Ectodermal cell (in vitro differentiated cells): ENCODE measurements around the gene IGLON5.

Experiments
- H3K27ac ChIP-seq: 2 replicates; pipeline ENCODE4 v1.7.0; 2013; ENCODE audit warnings: mild to moderate bottlenecking, low read depth, low read length; ENCODE audit not compliant: insufficient read depth, poor library complexity, severe bottlenecking
- H3K27me3 ChIP-seq: 2 replicates; pipeline ENCODE4 v1.7.0; 2013; ENCODE audit warnings: mild to moderate bottlenecking, low read length; ENCODE audit not compliant: insufficient read depth, control insufficient read depth, poor library complexity, severe bottlenecking
- H3K36me3 ChIP-seq: one replicate; pipeline ENCODE4 v1.7.0; 2013; ENCODE audit warnings: low read length; ENCODE audit not compliant: control insufficient read depth, insufficient read depth
- H3K4me1 ChIP-seq: one replicate; pipeline ENCODE4 v1.7.0; 2013; ENCODE audit warnings: low read length; ENCODE audit not compliant: control insufficient read depth, insufficient read depth
- H3K4me3 ChIP-seq: 2 replicates; pipeline ENCODE4 v1.7.0; 2013; ENCODE audit warnings: low read depth, low read length, control low read depth; ENCODE audit not compliant: insufficient read depth
- H3K9me3 ChIP-seq: 2 replicates; pipeline ENCODE4 v1.7.0; 2013; ENCODE audit warnings: mild to moderate bottlenecking, low read length, moderate library complexity; ENCODE audit not compliant: control insufficient read depth
- WGBS, 2 experiments: methylation state at CpG; one replicate each; pipeline ENCODE4 v1.1.7; 2013; ENCODE audit warnings: missing lambda C conversion rate in 2 of 2; 5-methylcytosine and 5-hydroxymethylcytosine counted together

IGLON5 gene

DNA sequence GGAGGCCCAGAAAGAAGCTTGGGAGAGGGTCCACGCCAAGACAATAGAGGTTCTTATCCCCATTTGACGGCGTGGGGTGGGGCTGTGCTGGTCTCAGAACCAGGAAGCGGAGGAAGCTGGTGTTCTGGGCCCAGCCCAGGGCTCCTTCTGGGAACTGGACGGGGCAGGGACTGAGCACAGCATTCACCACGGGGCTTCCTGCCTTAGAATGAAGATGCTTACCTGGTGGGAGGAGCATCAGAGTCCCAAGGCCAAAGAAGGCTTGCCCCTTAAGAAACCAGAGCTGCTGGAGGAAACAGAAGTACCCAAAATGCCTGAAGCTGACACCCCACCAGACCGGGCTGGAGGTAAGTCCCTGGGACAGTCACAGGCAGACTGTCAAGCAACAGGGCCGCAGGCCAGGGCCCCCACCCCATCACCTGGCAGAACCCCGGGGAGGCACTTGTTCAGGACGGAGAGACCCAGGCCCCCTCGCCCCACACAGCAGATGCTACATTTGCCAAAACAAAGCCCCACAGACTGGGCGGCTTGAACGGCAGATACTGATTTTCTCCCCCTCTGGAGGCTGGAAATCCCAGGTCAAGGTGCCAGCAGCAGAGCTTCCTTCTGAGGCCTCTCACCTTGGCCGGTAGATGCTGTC lies 17.8 kb upstream of the IGLON5 start:
- H3K4me3 ChIP-seq, result no peak overlapping the region
- no peaks in the 10 kb centered on the region for H3K9me3 ChIP-seq
- H3K27me3 ChIP-seq, result peaks cover 16% of the 10 kb centered on the region
- no peaks in the 10 kb centered on the region for H3K36me3 ChIP-seq
- 60 to 62% methylated on average over 14 of the region's 14 CpGs for WGBS, 2 experiments
- peaks cover 23% of the 10 kb centered on the region for H3K4me1 ChIP-seq
- no peak overlapping the region for H3K27ac ChIP-seq

DNA sequence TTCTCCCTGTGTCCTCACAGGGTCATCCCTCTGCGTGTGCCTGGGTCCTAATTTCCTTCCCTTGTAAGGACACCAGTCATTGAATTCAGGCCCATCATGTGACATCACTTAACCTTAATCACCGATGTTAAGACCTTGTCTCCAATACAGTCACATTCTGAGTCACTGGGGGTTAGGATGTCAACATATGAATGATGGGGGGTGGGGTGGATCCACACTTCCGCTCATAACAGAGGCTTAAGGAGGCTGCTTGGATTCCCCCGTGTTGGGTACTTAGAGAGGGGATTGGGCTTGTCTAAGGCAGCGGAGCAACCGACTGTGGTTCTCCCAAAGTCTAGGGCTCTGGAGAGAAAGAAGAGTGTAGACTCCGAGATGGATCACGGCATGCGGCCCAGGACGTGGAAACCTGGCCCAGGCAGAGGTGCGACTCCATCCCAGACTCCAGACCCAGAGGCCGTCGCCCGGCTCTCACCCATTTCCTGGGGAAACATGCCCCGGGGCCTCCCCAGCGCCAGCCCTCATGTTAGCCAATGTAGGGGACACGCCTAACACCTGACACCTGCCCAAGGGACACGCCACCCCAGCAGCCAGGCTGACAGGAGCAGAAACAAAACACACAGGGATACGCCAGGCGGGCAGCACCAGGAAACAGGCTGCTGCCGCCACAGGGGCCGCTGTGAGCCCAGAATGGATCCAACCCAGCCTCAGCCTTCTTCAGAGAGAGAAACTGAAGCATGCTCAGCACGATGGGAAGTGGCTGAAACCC lies 17.1 kb upstream of the IGLON5 start:
- H3K36me3 ChIP-seq, result no peaks in the 10 kb centered on the region
- peaks cover 23% of the 10 kb centered on the region for H3K4me1 ChIP-seq
- peaks cover 16% of the 10 kb centered on the region for H3K27me3 ChIP-seq
- H3K27ac ChIP-seq, result no peak overlapping the region
- no peaks in the 10 kb centered on the region for H3K9me3 ChIP-seq
- H3K4me3 ChIP-seq, result no peak overlapping the region
- 65 to 71% methylated on average over 23 of the region's 23 CpGs for WGBS, 2 experiments

DNA sequence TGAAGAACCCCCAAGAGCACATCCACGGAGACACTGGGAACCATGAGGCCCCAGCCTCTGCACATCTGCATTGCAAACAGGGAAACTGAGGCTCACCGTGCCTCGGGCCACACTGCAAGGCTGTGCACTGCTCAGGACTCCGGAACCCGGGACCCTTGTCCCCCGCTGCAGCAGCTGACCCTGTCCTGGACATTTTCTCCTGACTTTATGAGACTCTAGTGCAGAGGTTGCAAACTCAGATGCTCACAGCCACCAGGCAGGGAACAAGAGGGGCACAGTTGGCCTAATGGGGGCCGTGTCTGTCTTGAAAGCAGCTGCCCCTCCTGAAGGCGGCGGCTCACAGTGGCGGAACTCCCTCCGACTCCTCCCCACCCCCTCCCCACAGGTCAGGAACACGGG lies 16.5 kb upstream of the IGLON5 start:
- H3K9me3 ChIP-seq, result no peaks in the 10 kb centered on the region
- H3K4me3 ChIP-seq, result no peak overlapping the region
- WGBS, 2 experiments, result 57 to 64% methylated on average over 12 of the region's 12 CpGs

DNA sequence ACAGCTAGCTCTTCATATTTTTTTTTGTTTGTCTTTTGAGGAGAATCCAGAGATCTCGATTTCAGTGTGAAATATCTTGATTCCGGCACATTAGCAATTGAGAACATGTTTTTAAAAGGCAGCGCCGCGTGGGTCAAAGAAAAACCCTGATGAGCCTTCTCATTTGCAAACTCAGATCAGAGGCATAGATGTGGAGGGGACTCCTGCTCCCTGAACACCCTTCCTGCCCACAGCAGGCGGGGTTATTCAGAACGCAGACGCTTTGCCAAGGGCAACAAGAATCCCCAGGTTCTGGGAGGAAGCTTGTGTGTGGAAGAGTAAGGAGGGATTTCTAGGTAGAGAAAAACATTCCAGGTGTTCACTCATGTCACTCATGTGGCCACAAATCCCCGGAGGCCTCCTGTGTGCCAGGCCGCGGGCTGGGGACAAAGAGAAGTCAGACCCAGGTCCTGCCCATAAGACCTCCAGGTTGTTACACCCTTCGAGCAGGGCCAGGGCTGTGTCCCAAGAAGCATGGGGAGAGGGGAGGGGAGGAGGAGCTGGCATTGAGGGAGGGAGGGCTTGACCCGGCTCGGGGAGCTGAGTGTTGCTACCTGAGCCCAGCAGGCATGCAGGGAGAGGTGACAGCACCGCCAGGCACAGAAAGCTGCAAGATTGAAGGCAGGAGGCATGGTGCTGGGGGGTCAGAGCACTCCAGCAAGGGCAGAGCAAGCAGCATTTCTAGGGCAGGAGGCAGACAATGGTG lies 15.9 kb upstream of the IGLON5 start:
- H3K4me3 ChIP-seq, result no peak overlapping the region
- no peaks in the 10 kb centered on the region for H3K36me3 ChIP-seq
- no peaks in the 10 kb centered on the region for H3K9me3 ChIP-seq
- peaks cover 16% of the 10 kb centered on the region for H3K27me3 ChIP-seq
- WGBS, 2 experiments, result 48 to 50% methylated on average over 15 of the region's 15 CpGs
- H3K27ac ChIP-seq, result no peak overlapping the region
- H3K4me1 ChIP-seq, result peaks cover 23% of the 10 kb centered on the region

More for the DNA sequence above, 16.5 kb upstream of the IGLON5 start:
- no peak overlapping the region for H3K27ac ChIP-seq
- peaks cover 23% of the 10 kb centered on the region for H3K4me1 ChIP-seq
- H3K27me3 ChIP-seq, result peaks cover 16% of the 10 kb centered on the region
- no peaks in the 10 kb centered on the region for H3K36me3 ChIP-seq

DNA sequence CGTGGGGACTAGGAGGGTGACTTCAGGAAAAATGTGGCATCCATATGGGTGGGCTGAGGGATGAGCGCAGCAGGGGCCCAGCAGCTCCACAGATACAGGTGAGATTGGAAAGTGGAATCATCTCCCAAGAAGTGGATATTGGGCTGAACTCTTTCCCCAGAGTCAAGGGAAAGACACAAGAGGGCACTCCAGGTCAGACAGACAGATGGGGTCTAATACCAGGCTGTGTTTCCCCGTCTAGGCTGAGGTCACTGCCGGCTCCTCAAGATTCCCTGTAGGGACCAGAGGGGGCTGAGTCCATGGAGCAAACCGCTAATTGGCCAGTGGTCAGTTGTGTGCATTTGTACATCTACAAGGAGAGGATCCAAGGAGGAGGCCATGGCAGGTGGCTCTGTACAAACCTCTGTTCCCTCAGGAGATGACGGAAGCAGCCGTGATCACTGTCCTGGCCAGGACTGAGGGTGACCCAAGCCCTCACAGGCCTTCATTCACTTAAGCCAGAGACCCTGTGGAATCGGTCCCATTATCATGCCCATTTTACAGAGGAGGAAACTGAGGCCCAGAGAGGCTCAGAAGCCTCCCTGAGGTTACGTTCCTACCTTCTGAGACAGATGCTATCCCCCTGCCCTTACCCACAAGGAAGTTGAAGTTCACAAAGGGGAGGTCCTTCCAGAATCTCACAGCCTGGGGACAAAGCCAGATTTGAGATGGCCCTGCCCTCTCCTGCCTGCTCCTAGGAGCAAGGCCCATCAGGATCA lies 14.9 kb upstream of the IGLON5 start:
- H3K4me1 ChIP-seq, result peaks cover 23% of the 10 kb centered on the region
- 67% methylated on average over 9 of the region's 9 CpGs for WGBS, 2 experiments
- H3K36me3 ChIP-seq, result no peaks in the 10 kb centered on the region
- no peak overlapping the region for H3K27ac ChIP-seq
- no peak overlapping the region for H3K4me3 ChIP-seq
- peaks cover 16% of the 10 kb centered on the region for H3K27me3 ChIP-seq
- H3K9me3 ChIP-seq, result no peaks in the 10 kb centered on the region

DNA sequence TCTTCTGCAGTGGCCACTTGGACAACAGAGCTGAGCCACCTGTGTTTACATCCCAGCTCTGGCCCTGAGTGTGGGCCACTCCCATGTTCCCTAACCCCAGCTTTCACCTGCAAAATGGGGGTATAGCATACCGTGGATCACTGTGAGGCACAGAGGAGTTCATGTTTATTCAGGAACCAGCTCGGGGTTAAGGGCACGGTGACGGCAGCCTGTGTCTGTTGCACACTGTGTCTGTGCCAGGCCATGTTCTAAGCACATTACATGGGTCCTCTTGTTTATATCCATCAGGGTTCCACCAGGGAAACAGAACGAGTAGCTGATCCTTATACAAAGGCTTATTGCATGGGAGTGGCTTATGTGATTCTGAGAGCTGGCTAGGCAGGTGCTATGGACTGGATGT lies 14.0 kb upstream of the IGLON5 start:
- peaks cover 16% of the 10 kb centered on the region for H3K27me3 ChIP-seq
- H3K4me3 ChIP-seq, result no peak overlapping the region
- no peaks in the 10 kb centered on the region for H3K9me3 ChIP-seq
- no peak overlapping the region for H3K27ac ChIP-seq
- WGBS, 2 experiments, result 91 to 92% methylated on average over 5 of the region's 5 CpGs
- H3K36me3 ChIP-seq, result no peaks in the 10 kb centered on the region
- peaks cover 23% of the 10 kb centered on the region for H3K4me1 ChIP-seq

DNA sequence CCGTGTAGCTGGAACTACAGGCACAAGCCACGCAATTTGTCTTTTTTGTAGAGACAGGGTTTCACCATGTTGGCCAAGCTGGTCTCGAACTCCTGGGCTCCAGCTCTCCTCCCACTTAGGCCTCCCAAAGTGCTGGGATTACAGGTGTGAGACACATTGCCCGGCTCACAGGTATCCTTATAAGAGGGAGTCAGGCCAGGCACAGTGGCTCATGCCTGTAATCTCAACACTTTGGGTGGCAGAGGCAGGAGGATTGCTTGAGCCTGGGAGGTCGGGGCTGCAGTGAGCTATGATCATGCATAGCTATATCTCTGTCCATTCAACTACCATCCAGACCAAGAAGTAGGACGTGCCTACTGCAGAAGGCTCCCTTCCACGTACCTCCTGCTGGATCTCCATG lies 10.2 kb upstream of the IGLON5 start:
- H3K27me3 ChIP-seq, result no peaks in the 10 kb centered on the region
- no peak overlapping the region for H3K4me3 ChIP-seq
- no peaks in the 10 kb centered on the region for H3K36me3 ChIP-seq
- H3K4me1 ChIP-seq, result no peaks in the 10 kb centered on the region
- WGBS, 2 experiments, result 91% methylated on average over 7 of the region's 7 CpGs
- no peak overlapping the region for H3K27ac ChIP-seq
- H3K9me3 ChIP-seq, result no peaks in the 10 kb centered on the region

DNA sequence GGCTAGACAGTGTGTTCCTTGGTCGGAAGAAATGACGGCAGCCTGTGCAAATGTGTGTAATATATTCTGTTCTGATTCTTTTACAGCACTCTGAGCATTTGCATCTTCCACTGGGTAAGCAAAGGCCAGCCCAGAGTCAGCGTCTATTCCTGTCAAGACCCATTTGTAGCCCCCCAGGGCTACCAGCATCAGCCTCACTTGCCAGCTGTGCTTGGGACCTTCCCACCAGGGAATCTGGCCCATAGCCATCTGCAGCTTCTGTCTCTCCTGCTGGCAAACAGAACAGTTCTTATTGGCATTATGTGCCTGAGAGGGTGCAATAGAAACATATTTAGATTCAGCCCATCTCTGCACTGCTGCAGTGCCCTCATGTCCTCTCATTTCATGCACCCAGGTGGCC lies 6.0 kb upstream of the IGLON5 start:
- WGBS, 2 experiments, result 93 to 94% methylated on average over 3 of the region's 3 CpGs
- H3K4me3 ChIP-seq, result no peak overlapping the region
- H3K4me1 ChIP-seq, result no peaks in the 10 kb centered on the region
- no peaks in the 10 kb centered on the region for H3K27me3 ChIP-seq
- H3K9me3 ChIP-seq, result no peaks in the 10 kb centered on the region
- H3K27ac ChIP-seq, result no peak overlapping the region
- no peaks in the 10 kb centered on the region for H3K36me3 ChIP-seq

DNA sequence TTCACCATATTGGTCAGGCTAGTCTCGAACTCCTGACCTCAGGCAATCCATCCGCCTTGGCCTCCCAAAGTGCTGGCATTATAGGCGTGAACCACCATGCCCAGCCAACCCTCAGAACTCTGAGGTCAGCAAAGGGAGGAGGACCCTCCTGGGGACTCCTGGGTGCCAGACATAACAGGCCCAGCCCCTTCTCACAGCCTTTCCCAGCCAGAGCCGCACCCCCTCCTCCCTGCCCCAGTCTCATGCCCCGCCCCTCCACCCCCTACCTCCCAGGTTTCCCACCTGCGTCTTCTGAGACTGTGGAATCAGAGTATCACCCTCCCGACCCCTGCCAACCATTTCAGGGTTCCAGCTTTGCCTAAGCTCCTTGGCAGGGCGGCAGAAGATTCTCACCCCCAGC lies 5.2 kb downstream of the IGLON5 start:
- peaks cover 4% of the 10 kb centered on the region for H3K4me1 ChIP-seq
- H3K36me3 ChIP-seq, result peaks cover 4% of the 10 kb centered on the region
- H3K27me3 ChIP-seq, result peaks cover 8% of the 10 kb centered on the region
- no peak overlapping the region for H3K4me3 ChIP-seq
- 81 to 88% methylated on average over 7 to 8 of the region's 8 CpGs for WGBS, 2 experiments
- H3K9me3 ChIP-seq, result no peaks in the 10 kb centered on the region
- no peak overlapping the region for H3K27ac ChIP-seq

DNA sequence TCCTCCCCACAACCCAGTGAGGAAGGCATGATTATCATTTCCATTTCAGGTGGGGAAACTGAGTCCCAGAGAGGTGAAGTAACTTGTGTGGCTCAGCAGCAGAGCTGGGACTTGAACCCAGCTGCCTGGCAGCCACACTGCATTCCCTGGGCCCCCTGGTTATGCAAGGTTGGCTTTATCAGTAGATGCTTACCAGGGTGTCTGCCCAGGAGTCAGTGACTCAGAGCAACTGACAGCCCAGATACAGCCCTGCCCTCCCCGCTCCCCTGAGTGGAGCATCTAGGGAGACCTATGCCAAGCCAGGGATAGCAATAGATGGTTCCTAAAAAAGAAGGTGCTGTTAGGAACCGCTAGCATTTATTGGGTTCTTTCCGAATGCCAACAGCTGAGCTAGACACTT lies 5.9 kb downstream of the IGLON5 start:
- peaks cover 4% of the 10 kb centered on the region for H3K36me3 ChIP-seq
- no peaks in the 10 kb centered on the region for H3K9me3 ChIP-seq
- H3K4me3 ChIP-seq, result no peak overlapping the region
- WGBS, 2 experiments, result 91 to 92% methylated on average over 3 of the region's 3 CpGs
- no peak overlapping the region for H3K27ac ChIP-seq
- peaks cover 2% of the 10 kb centered on the region for H3K27me3 ChIP-seq
- peaks cover 4% of the 10 kb centered on the region for H3K4me1 ChIP-seq
